GM19463 (cell line): ENCODE results near the gene SLC5A5.

Experiments used
- ATAC-seq: cut with Tn5 transposase; IDR thresholded peaks from one replicate; pipeline ENCODE4 v1.9.1; 2021; ENCODE audit warnings: mild to moderate bottlenecking, moderate library complexity; ENCODE audit not compliant: unreplicated experiment

Gene SLC5A5

GRCh38 chr19:17846146-17846545, 25.6 kb upstream of the SLC5A5 start:
- no peak for ATAC-seq

- peak; percentile 68 for ATAC-seq
Observed at GRCh38 chr19:17847538-17848366, 24.0 kb upstream of the SLC5A5 start, which contains the start of gene JAK3. JAK3 (minus strand) TSS chr19:17847982; CDS start chr19:17844417, 3,565 bp downstream.

- no peak for ATAC-seq
Observed at GRCh38 chr19:17848595-17849292, 23.0 kb upstream of the SLC5A5 start.

GRCh38 chr19:17854061-17854460, 17.7 kb upstream of the SLC5A5 start:
- ATAC-seq = no peak

GRCh38 chr19:17855280-17856152, 16.2 kb upstream of the SLC5A5 start:
- no peak for ATAC-seq

- ATAC-seq = peak; percentile 92
Observed at GRCh38 chr19:17859533-17860330, 12.0 kb upstream of the SLC5A5 start, which contains the start of gene RPL18A. RPL18A (plus strand) TSS chr19:17859910; CDS start chr19:17859957, 47 bp downstream.

GRCh38 chr19:17860331-17860992, 11.3 kb upstream of the SLC5A5 start:
- no peak for ATAC-seq

GRCh38 chr19:17860993-17861360, 10.8 kb upstream of the SLC5A5 start:
- no peak for ATAC-seq

GRCh38 chr19:17861542-17862402, 10.0 kb upstream of the SLC5A5 start:
- no peak for ATAC-seq

GRCh38 chr19:17862711-17863519, 8.8 kb upstream of the SLC5A5 start:
- ATAC-seq = no peak

GRCh38 chr19:17863520-17864182, 8.1 kb upstream of the SLC5A5 start:
- ATAC-seq = no peak

GRCh38 chr19:17865364-17866311, 6.1 kb upstream of the SLC5A5 start:
- no peak for ATAC-seq

GRCh38 chr19:17866312-17866963, 5.3 kb upstream of the SLC5A5 start:
- no peak for ATAC-seq

- ATAC-seq = no peak
Observed at GRCh38 chr19:17866964-17867486, 4.7 kb upstream of the SLC5A5 start.

GRCh38 chr19:17868669-17869068, 3.1 kb upstream of the SLC5A5 start:
- no peak for ATAC-seq
